NB4 (cell line): ENCODE data around the gene DENND4A.
"Not testable (repeated sequence)": the region's sequence is repeated elsewhere in the genome, so short reads cannot be mapped to it uniquely, and the experiment has no call there.

ENCODE experiments used
- MYC ChIP-seq: IDR thresholded peaks from 2 replicates; pipeline ENCODE4 v1.6.1; 2011; ENCODE audit warnings: low read depth, low read length
- POLR2A ChIP-seq: IDR thresholded peaks from 2 replicates; pipeline ENCODE4 v1.6.1; 2011; ENCODE audit warnings: mild to moderate bottlenecking; ENCODE audit not compliant: insufficient read length; ENCODE audit errors: extremely low read depth
- TF ChIP-seq, protein P1 (sequence below): IDR thresholded peaks from one replicate; pipeline ENCODE4 v1.5.1; 2012; ENCODE audit warnings: low read depth, low read length
- TF ChIP-seq, protein P2 (sequence below): IDR thresholded peaks from 2 replicates; pipeline ENCODE4 v1.6.1; 2011; ENCODE audit warnings: low read depth, low read length

DNA sequence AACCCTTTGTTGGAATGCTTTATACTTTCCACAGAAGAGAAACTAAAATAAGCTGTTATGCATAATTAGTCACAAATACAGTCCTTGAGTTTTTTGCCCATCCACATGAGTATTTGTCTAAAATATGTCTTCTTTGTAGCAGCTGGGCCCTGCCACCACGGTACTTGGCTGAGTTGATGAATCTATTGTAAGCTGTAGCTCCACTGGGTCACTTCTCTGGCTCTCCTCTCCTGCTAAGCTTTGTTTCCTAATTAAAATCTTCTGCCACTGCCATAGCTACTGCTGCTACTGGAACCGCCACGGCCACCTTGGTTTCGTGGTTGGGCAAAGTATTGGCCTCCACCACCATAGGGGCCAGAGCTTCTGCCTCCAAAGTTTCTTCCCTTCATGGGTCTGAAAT is 23.9 kb upstream of the DENND4A start:
- TF ChIP-seq, protein P1, sequence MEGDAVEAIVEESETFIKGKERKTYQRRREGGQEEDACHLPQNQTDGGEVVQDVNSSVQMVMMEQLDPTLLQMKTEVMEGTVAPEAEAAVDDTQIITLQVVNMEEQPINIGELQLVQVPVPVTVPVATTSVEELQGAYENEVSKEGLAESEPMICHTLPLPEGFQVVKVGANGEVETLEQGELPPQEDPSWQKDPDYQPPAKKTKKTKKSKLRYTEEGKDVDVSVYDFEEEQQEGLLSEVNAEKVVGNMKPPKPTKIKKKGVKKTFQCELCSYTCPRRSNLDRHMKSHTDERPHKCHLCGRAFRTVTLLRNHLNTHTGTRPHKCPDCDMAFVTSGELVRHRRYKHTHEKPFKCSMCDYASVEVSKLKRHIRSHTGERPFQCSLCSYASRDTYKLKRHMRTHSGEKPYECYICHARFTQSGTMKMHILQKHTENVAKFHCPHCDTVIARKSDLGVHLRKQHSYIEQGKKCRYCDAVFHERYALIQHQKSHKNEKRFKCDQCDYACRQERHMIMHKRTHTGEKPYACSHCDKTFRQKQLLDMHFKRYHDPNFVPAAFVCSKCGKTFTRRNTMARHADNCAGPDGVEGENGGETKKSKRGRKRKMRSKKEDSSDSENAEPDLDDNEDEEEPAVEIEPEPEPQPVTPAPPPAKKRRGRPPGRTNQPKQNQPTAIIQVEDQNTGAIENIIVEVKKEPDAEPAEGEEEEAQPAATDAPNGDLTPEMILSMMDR = not testable (repeated sequence)
- TF ChIP-seq POLR2A, MYC: not testable (repeated sequence)
- TF ChIP-seq, protein P2, sequence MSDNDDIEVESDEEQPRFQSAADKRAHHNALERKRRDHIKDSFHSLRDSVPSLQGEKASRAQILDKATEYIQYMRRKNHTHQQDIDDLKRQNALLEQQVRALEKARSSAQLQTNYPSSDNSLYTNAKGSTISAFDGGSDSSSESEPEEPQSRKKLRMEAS = not testable (repeated sequence)
